GM15510 (cell line): ENCODE measurements around the gene CARHSP1.

Source experiments
- POLR2A ChIP-seq: IDR thresholded peaks from 3 replicates; pipeline ENCODE4 v1.6.1; 2011; ENCODE audit warnings: borderline replicate concordance; ENCODE audit not compliant: insufficient read length; ENCODE audit errors: extremely low read depth

Gene CARHSP1

DNA sequence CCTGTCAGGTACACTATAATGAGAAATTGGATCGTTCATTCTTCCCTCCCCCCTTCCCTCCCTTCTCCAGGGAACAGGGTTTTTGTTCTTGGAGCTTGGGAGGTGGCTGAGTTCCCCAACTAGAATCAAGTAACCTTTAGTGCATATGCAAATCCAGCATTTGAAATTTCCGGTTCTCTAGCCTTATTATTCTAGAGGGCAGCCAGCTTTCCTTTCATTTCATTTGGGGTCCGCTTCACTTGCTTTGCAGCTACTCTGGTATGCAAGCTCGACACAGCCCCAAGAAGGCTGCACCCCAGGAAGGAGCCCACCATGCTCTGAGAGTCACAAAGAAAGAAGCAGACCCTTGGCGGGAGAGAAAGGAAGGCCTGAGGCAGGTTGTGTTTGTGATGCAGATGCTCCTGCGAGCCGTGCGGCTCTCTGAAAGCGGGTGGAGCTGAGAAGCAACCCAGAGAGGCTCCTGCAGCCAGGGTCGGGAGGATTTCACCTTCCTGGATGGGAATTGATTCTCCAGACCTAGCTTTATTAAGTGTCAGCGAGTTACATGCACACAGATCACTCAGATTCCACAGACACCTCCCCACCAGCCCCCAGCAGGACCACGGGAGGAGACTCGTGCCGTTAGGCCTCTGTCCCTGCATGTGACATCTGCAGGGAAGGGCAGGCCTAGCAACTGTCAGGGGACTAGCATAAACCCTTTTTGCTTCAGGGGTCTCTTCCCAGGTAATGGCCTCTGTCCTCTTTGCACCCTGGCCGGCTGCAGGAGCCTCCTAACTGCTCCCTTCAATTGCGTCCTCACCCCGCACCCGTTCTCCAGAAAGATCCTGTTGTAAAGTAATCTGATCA, 36.7 kb downstream of the CARHSP1 start:
- no peak for TF ChIP-seq POLR2A

- no peak for TF ChIP-seq POLR2A
Measured at GRCh38 chr16:8831450-8831849, 37.4 kb downstream of the CARHSP1 start.

GRCh38 chr16:8828541-8829165, 40.2 kb downstream of the CARHSP1 start:
- TF ChIP-seq POLR2A = no peak

GRCh38 chr16:8826278-8826879, 42.4 kb downstream of the CARHSP1 start:
- no peak for TF ChIP-seq POLR2A

DNA sequence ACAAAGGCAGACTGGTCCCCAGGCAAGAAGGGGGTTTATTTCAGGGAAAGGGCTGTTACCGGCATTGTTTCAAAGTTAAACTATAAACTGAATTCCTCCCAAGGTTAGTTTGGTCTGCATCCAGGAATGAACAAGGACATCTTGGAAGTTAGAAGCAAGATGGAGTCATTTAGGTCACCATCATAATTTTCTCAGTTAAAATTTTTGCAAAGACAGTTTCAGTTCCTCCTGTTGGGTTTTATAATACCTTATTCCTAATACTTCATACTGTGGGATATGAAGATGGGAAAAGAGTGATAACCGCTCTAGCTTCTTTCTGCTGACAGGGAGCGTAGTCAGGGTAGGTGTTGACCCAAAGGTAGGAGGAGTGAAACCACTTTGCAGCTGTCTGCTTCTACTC, 46.4 kb downstream of the CARHSP1 start:
- TF ChIP-seq POLR2A = no peak

DNA sequence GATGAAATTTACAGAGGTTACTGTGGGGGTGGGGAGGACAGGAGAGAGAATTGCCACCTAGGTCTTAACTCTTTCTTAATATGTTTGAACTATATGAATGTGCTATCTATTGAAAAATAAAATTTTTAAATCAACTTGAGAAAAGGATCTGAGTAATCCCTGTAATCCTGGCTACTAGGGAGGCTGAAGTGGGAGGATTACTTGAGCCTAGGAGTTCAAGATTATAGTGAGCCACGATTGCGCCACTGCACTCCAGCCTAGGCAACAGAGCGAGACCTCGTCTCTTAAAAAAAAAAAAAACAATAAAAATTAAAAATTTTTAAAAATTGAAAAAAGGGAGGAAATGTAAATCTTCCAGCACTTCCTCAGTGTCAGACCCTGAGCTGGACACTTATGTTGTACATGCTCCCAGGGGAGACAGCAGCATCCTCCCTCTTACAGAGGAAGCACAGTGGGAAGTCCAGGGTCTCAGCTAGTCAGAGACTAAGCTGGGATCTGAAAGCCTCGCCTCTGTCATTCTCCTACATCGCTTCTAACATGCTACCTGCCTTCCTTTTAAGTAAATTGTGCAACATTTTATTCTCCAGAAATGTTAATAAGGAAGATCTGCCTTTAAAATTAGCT, 49.3 kb downstream of the CARHSP1 start:
- no peak for TF ChIP-seq POLR2A

GRCh38 chr16:8818504-8819270, 50.1 kb downstream of the CARHSP1 start:
- no peak for TF ChIP-seq POLR2A

DNA sequence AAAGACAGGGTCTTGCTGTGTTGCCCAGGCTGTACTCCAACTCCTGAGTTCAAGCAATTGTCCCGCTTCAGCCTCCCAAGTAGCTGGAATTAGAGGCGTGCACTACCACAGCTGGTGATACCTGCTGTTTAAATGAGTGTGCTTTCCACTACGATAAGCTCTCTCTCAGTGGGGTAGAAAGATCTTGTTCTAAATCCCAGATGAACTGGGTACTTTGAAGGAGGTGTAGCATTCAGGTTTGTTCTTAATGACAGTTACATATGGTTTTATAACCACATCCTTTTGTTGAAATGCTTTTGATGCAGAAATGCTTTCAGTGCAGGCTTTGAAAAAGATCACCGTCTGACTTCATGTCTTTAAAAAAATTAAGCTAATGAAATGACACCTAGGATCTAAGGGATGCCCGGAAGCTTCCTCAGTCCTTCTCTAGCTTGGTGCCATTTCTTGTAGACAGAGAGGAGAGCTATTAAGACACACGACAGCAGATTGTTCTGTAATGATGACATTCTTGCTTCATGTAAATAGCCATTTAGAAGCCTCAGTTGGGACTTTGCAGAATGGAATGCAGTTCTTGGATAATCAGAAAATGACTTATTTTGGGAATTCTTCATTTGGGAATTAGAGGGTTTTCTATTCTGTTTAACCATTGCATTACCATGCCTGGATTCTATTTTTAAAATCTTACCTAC, 51.7 kb downstream of the CARHSP1 start:
- TF ChIP-seq POLR2A = no peak

- no peak for TF ChIP-seq POLR2A
Measured at GRCh38 chr16:8814095-8814806, 54.6 kb downstream of the CARHSP1 start.

DNA sequence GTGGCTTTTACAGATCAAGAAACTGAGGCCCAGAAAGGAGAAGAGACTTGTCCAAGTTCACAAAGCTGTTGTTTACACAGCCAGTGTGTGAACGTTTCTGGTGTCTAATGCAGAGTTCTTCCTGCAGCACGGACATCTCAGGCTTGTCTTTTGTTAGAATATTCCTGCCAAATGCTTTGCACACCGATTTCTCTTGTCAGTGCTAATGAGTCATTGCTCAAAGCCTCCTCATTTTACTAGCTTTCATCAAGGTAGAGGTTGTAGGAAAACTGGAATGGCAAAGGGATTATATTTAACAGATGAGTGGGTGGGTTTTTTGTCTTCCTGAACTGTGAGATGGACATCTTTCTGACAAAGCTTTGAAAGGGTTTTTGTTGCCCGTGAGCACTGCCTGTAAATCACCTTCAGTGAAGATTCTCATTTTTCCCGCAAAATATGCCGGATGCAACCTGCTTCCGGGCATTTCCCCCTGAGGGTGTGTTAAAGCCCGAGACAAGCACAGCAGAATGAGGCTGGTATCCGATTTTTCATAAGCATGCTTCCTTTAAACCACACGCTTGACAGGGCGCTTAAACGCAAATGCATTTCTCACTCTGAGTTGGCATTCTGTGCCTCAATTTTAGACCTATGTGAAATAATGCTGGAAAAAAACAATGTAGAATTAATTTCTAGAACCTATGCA, 56.5 kb downstream of the CARHSP1 start:
- no peak for TF ChIP-seq POLR2A

DNA sequence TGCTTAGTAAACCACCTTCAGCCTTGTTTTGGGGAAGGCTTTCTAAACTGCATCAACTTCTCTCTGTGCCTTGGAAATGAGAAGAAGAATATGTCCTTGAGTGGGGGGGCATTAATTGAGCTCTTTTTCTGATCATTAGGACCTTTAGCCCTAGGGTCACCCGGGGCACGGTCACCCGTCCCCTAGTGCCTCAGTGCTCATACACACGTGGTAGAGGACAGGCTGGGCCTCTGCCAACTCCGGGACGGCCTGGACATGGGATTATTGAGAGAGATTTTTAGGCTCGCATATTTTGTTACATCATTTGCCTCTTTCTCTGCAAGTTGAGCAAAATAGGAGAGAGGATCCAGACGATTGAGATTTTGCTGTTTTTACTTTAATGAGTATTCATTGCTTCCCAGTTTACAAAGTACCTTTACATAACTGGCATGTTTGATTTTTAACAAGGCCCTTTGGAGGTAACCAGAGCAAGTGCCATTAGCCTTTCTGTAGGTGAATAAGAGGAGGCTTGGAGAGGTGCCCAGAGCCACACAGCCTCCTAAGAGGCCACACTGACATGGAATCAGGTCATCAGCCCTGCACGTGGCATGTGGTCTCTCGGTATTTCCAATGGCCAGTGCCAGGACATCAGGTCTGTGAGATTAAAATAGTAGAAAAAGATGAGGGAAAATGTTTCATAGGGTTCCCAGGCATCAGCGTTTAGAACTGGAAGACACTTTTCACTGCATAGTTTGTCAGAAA, 60.0 kb downstream of the CARHSP1 start:
- TF ChIP-seq POLR2A = no peak

GRCh38 chr16:8808009-8808408, 60.8 kb downstream of the CARHSP1 start:
- no peak for TF ChIP-seq POLR2A
